Measurements from ENCODE around the gene PDZRN3.

Gene PDZRN3

GRCh38 chr3:73389928-73390327 is 234.8 kb downstream of the PDZRN3 start:
- TF ChIP-seq OSR1 (CRISPR knock-in tag; IDR thresholded peaks at IDR 0.05) (no peak), RARB (CRISPR knock-in tag; IDR thresholded peaks at IDR 0.05) (no peak), GLIS3 (CRISPR knock-in tag; IDR thresholded peaks at IDR 0.05) (no peak), ZC3H10 (CRISPR knock-in tag; IDR thresholded peaks at IDR 0.05) (no peak), TOX (CRISPR knock-in tag; IDR thresholded peaks at IDR 0.05; ENCODE audit: borderline replicate concordance) (no peak), CSDC2 (CRISPR knock-in tag; IDR thresholded peaks at IDR 0.05) (no peak), ARNTL (CRISPR knock-in tag; IDR thresholded peaks at IDR 0.05; ENCODE audit: borderline replicate concordance, low read depth) (no peak), ZNF565 (CRISPR knock-in tag; conservative IDR thresholded peaks at IDR 0.05; ENCODE audit: low read depth) (no peak)
- TF ChIP-seq, protein P1, sequence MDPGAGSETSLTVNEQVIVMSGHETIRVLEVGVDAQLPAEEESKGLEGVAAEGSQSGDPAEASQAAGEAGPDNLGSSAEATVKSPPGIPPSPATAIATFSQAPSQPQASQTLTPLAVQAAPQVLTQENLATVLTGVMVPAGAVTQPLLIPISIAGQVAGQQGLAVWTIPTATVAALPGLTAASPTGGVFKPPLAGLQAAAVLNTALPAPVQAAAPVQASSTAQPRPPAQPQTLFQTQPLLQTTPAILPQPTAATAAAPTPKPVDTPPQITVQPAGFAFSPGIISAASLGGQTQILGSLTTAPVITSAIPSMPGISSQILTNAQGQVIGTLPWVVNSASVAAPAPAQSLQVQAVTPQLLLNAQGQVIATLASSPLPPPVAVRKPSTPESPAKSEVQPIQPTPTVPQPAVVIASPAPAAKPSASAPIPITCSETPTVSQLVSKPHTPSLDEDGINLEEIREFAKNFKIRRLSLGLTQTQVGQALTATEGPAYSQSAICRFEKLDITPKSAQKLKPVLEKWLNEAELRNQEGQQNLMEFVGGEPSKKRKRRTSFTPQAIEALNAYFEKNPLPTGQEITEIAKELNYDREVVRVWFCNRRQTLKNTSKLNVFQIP (CRISPR knock-in tag; IDR thresholded peaks at IDR 0.05; ENCODE audit: borderline replicate concordance, low read depth): no peak
- no peak for ATAC-seq

DNA sequence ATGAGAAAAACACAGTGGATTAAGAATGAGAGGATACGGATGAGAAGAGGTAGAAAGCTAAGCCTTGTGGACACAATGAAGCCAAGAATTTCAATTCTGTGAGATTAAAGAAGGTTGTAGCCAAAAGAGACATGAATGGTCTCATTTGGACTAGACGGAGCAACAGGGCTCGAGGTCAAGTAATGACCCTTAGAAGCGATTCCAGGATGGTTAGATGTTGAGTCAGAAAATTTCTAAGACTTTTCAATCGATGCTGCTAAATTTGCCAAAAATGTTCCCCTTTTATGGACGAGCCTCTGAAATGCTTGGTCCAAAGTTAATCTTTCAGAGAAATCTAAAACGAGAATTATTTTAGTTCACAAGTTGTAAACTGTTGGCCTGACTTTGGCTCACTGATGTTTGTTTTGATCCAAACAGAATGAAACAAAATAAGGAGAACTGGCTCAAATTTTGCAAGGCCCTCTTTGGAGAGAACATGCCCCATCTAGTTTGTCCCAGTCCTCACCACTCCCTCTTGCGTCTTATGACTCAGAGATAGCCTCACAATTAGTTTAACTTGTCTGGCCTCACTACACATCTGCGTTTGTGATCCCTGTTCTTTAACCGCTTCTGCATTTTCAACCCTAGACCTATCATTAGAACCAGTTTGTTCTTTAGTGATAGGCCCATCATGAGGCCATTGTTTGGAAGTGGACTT is 235.5 kb downstream of the PDZRN3 start:
- TF ChIP-seq PPARA (CRISPR knock-in tag; IDR thresholded peaks at IDR 0.05; ENCODE audit: borderline replicate concordance): no peak
- no peak for ATAC-seq

- no peak for ATAC-seq
- TF ChIP-seq SNAI2 (CRISPR knock-in tag; IDR thresholded peaks at IDR 0.05): no peak
- TF ChIP-seq ZNF8 (CRISPR knock-in tag; IDR thresholded peaks at IDR 0.05): no peak
- TF ChIP-seq, protein P1 (CRISPR knock-in tag; IDR thresholded peaks at IDR 0.05; ENCODE audit: borderline replicate concordance, low read depth): no peak
- no peak for TF ChIP-seq RARB (CRISPR knock-in tag; IDR thresholded peaks at IDR 0.05)
- TF ChIP-seq TCF4 (CRISPR knock-in tag; IDR thresholded peaks at IDR 0.05; ENCODE audit: borderline replicate concordance): no peak
- TF ChIP-seq TOX (CRISPR knock-in tag; IDR thresholded peaks at IDR 0.05; ENCODE audit: borderline replicate concordance): no peak
- TF ChIP-seq GLIS3 (CRISPR knock-in tag; IDR thresholded peaks at IDR 0.05): no peak
- TF ChIP-seq CSDC2 (CRISPR knock-in tag; IDR thresholded peaks at IDR 0.05): no peak
- no peak for TF ChIP-seq ISL1 (CRISPR knock-in tag; IDR thresholded peaks at IDR 0.05)
- no peak for TF ChIP-seq PATZ1 (CRISPR knock-in tag; IDR thresholded peaks at IDR 0.05; ENCODE audit: borderline replicate concordance)
- no peak for TF ChIP-seq ZFP3 (CRISPR knock-in tag; IDR thresholded peaks at IDR 0.05)
- no peak for TF ChIP-seq PPARA (CRISPR knock-in tag; IDR thresholded peaks at IDR 0.05; ENCODE audit: borderline replicate concordance)
- TF ChIP-seq, protein P2, sequence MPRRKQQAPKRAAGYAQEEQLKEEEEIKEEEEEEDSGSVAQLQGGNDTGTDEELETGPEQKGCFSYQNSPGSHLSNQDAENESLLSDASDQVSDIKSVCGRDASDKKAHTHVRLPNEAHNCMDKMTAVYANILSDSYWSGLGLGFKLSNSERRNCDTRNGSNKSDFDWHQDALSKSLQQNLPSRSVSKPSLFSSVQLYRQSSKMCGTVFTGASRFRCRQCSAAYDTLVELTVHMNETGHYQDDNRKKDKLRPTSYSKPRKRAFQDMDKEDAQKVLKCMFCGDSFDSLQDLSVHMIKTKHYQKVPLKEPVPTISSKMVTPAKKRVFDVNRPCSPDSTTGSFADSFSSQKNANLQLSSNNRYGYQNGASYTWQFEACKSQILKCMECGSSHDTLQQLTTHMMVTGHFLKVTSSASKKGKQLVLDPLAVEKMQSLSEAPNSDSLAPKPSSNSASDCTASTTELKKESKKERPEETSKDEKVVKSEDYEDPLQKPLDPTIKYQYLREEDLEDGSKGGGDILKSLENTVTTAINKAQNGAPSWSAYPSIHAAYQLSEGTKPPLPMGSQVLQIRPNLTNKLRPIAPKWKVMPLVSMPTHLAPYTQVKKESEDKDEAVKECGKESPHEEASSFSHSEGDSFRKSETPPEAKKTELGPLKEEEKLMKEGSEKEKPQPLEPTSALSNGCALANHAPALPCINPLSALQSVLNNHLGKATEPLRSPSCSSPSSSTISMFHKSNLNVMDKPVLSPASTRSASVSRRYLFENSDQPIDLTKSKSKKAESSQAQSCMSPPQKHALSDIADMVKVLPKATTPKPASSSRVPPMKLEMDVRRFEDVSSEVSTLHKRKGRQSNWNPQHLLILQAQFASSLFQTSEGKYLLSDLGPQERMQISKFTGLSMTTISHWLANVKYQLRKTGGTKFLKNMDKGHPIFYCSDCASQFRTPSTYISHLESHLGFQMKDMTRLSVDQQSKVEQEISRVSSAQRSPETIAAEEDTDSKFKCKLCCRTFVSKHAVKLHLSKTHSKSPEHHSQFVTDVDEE (CRISPR knock-in tag; IDR thresholded peaks at IDR 0.05): no peak
- no peak for TF ChIP-seq ZNF565 (CRISPR knock-in tag; conservative IDR thresholded peaks at IDR 0.05; ENCODE audit: low read depth)
- TF ChIP-seq ZNF70 (CRISPR knock-in tag; IDR thresholded peaks at IDR 0.05): no peak
- TF ChIP-seq ARNTL (CRISPR knock-in tag; IDR thresholded peaks at IDR 0.05; ENCODE audit: borderline replicate concordance, low read depth): no peak
- TF ChIP-seq OSR1 (CRISPR knock-in tag; IDR thresholded peaks at IDR 0.05): no peak
- TF ChIP-seq CSRNP3 (CRISPR knock-in tag; IDR thresholded peaks at IDR 0.05): no peak
- no peak for TF ChIP-seq BACH2 (CRISPR knock-in tag; IDR thresholded peaks at IDR 0.05; ENCODE audit: borderline replicate concordance)
These were observed 239.2 kb downstream of the PDZRN3 start for GRCh38 chr3:73385568-73385967.
